ENCODE data around the gene CFAP100.

The CFAP100 gene

GRCh38 chr3:126485956-126486355, 91.2 kb downstream of the CFAP100 start:
- TF ChIP-seq CTCF (conservative IDR thresholded peaks at IDR 0.05; ENCODE audit: control insufficient read depth, insufficient read depth, low read depth, low read length), result no peak
- no peak for DNase-seq (ENCODE audit: low read depth)
- H3K4me3 ChIP-seq (ENCODE audit: control insufficient read depth, low read depth, low read length), result no peak overlapping the region

Measured in fibroblast of mammary gland (primary cell).